ENCODE measurements around the gene NKX6-2.
"Not testable (repeated sequence)": the region's sequence is repeated elsewhere in the genome, so short reads cannot be mapped to it uniquely, and the experiment has no call there.

Gene NKX6-2

DNA sequence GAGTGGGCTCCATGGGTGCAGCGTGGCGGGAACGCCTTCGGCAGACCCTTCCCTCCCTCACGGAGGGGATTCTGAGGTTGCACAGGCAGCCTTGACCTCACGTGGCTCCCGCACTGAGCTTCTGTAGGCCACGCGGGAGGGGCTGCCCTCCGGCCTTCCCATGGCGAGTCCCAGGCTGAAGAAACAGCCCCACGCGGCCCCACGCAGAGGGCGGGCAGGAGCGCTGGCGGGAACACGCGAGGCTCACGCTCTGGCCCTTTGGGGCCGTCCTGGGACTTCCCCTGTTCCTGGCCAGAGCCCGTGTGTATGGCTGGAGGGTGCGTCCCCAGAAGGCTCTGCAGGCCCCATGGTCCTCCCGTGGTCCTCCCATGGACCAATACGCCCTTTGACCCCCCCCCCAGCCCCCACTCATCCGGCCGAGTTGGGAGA, 21.7 kb upstream of the NKX6-2 start:
- H3K36me3 Mint-ChIP-seq: no peaks in the 10 kb centered on the region
- DNase-seq: no peak
- H3K4me1 Mint-ChIP-seq: no peaks in the 10 kb centered on the region
- H3K27ac Mint-ChIP-seq: no peak overlapping the region
- H3K9me3 Mint-ChIP-seq: no peaks in the 10 kb centered on the region
- H3K27me3 Mint-ChIP-seq: peaks cover 12 to 21% of the 10 kb centered on the region in 2 donors
- no peak overlapping the region for H3K4me3 Mint-ChIP-seq
- no peak for ATAC-seq (replicated peaks)

DNA sequence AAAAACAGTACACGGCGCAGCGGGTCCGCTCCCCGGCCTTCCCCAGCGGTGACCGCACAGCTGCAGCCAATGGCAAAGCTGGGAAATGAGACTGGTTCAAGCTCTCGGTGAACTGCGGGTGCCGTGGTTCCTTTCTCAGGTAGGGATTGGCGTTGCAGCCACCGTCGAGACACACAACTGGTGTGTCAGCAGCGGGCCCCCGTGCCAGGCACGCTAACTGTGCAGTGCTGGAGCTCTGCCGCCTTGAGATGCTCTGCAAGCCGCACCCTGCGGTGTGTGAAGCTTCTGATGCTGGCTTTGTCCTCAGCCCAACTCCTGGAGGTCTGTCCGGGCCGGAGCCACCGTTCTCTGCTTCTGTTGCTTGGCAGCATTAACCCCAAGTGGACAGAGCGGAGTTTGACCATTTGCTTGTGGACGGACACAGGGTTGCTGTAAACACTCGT, 20.6 kb upstream of the NKX6-2 start:
- Mint-ChIP-seq H3K9me3 (no peaks in the 10 kb centered on the region), H3K4me3 (no peak overlapping the region), H3K27me3 (peaks cover 12 to 21% of the 10 kb centered on the region in 2 donors), H3K4me1 (no peaks in the 10 kb centered on the region), H3K36me3 (no peaks in the 10 kb centered on the region), H3K27ac (no peak overlapping the region)
- ATAC-seq (replicated peaks) (no peak), DNase-seq (no peak)

DNA sequence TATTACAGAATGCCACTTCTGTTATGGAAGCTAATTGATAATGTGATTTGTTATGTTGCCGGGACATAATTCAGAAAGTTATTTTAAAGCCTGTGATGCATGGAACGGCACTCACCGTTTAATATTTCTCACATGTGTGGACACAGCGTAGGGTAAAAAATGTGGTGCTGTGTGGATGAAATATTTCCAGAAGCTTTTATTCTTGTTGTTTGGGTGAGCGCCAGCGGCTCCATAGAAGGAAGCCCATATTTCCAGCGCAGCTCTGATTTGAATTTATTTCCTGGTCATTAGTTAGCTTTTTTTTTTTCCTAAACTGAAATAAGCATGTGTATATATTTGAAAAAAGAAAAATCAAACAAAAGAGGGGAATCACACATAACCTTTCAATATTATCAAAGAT, 20.2 kb upstream of the NKX6-2 start:
- no peak overlapping the region for H3K27ac Mint-ChIP-seq
- H3K4me3 Mint-ChIP-seq: no peak overlapping the region
- peaks cover 12 to 21% of the 10 kb centered on the region in 2 donors for H3K27me3 Mint-ChIP-seq
- H3K9me3 Mint-ChIP-seq: no peaks in the 10 kb centered on the region
- DNase-seq: no peak
- H3K36me3 Mint-ChIP-seq: no peaks in the 10 kb centered on the region
- ATAC-seq (replicated peaks): no peak
- no peaks in the 10 kb centered on the region for H3K4me1 Mint-ChIP-seq

DNA sequence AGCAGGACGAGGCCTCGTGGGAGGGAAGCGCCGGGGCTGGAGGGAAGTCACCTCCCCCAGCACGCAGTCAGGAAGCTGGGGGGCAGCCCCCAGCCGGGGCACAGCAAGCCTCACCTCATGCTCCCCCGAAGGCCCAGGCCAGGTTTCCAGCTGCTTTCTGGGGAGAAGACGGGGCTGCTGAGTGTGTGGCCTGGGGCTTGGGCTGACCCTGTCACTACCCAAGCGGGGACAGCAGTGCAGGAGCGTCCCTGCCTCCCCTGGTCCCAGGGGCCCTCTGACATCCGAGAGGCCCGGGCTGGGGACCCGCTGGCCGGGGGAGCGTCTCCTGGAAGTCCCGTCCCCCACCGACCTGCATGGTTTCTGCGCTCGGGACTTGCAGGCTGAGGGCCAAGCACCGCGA, 19.7 kb upstream of the NKX6-2 start:
- H3K27ac Mint-ChIP-seq: no peak overlapping the region
- peaks cover 8 to 17% of the 10 kb centered on the region in 2 donors for H3K27me3 Mint-ChIP-seq
- DNase-seq: no peak
- H3K4me3 Mint-ChIP-seq: no peak overlapping the region
- no peaks in the 10 kb centered on the region for H3K4me1 Mint-ChIP-seq
- no peak for ATAC-seq (replicated peaks)
- H3K9me3 Mint-ChIP-seq: no peaks in the 10 kb centered on the region
- no peaks in the 10 kb centered on the region for H3K36me3 Mint-ChIP-seq

DNA sequence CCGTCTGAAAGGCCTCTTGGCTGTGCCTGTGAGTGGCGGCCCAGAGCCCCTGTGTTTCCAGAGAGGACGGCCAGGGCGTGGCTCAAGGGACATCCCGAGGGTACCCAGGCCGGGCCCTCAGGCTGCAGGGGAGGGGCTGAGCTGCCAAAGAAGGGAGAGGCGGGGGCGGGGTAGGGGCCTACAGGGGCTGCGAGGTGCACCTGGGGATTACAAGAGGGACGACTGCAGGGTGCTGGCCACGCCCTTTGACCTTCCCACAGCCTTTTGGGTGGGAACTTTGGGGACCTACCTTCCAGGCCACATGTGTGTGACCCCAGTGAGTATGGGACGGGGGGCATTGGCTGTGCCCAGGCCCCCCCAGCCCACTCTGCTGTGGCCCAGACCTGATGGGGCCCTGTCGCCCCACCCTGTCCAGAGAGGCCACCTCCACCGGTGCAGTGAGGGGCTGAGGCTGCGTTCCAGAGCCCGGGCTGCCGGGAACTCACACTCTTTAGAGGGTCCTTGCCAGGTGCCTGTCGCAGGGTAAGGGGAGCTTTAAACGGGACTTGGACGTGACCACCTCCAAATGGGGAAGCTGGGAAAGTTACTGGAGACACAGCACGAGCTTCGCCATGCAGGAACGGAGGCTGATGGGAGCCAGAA, 19.0 kb upstream of the NKX6-2 start:
- ATAC-seq (replicated peaks) (no peak), DNase-seq (no peak)
- no peaks in the 10 kb centered on the region for H3K4me1 Mint-ChIP-seq
- no peak overlapping the region for H3K27ac Mint-ChIP-seq
- H3K9me3 Mint-ChIP-seq: no peaks in the 10 kb centered on the region
- no peak overlapping the region for H3K4me3 Mint-ChIP-seq
- H3K36me3 Mint-ChIP-seq: no peaks in the 10 kb centered on the region
- H3K27me3 Mint-ChIP-seq: peaks cover 3 to 10% of the 10 kb centered on the region in 2 donors

DNA sequence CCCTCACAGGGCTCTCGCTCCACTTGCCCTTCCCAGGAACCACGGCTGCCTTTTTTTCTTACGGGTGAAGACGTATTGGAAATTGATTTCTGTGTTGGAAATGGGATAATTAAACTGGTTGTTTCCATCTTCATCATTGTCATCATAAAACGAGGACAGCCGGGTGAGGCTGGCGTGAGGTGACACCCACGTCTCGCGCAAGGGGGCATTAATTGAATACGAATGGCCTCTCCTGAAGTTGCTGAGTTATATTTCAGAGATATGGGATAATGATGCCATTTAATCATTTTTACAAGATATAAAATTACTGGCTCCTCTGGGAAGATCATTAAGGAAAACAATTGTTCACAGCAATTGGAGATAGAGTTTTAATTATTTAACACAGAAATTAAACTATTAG, 18.3 kb upstream of the NKX6-2 start:
- Mint-ChIP-seq H3K9me3 (no peaks in the 10 kb centered on the region), H3K27me3 (peaks cover 0 to 4% of the 10 kb centered on the region in 2 donors), H3K4me1 (no peaks in the 10 kb centered on the region), H3K36me3 (no peaks in the 10 kb centered on the region), H3K27ac (no peak overlapping the region), H3K4me3 (no peak overlapping the region)
- DNase-seq: no peak
- ATAC-seq (replicated peaks): no peak

DNA sequence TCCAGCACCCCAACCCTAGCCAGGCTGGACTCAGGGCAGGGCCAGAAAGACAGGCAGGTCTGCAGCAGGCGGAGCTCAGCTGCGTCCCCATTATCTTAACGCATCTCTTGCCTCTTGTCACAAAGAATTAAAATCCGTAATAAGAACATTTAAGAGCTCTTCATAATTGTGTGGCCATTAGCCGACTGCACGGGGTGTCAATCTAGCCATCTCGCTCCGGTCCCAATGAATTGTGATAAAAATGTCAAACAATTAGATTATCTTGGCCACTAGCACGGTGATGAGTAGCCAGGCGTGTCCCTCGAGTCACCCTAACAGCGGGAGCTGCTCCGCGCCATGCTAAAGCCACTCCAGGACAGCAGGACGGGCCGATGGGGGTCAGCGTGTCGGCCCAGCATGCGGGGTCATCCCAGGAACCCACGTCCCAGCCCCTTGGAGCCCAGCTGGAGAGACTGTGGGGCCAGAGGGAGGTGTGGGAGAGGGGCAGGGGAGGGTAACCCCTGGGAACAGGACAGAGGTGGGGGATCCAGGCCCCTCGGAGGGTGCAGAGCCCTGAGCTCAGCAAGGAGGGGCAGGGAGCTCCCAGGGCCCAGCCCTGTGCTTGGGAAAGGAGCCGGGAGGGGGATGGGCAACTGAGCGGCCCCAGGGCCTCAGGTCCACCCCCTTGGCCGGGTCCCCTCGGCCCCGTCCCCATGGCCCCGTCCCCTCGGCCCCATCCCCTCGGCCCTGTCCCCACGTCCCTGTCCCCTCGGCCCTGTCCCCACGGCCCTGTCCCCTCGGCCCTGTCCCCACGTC, 17.7 kb upstream of the NKX6-2 start:
- no peak overlapping the region for H3K4me3 Mint-ChIP-seq
- H3K36me3 Mint-ChIP-seq: no peaks in the 10 kb centered on the region
- ATAC-seq (replicated peaks): no peak
- no peaks in the 10 kb centered on the region for H3K9me3 Mint-ChIP-seq
- H3K4me1 Mint-ChIP-seq: no peaks in the 10 kb centered on the region
- DNase-seq: no peak
- no peaks in the 10 kb centered on the region for H3K27me3 Mint-ChIP-seq
- no peak overlapping the region for H3K27ac Mint-ChIP-seq

DNA sequence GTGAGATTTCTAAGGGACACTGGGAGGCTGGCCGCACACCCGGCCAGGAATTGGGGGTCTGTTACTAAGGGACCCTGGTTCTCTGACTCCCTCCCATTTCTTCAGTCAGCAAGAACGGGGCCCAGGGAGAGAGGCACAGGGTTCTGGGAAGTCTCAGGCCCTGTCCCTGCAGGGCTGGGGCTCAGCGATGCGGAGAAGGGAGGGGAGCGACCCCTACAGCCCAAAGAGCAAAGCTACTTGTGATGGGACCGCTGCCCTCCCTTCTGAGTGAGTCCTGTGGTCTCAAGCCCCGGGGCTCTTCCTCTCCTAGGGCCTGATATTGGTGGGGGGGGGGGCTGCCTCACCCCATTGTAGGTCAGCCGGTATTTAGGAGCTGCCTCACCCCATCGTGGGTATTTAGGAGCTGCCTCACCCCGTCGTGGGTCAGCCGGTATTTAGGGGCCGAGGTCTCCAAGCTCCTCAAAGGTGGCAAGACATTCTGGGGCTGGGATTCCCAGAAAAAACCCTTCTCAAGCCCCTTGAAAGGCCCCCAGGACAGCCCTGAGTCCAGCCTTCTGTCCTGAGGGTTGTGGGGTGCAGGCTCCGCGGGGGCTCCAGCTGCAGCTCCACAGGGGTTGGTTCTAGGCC, 16.9 kb upstream of the NKX6-2 start:
- Mint-ChIP-seq H3K9me3 (no peaks in the 10 kb centered on the region), H3K36me3 (no peaks in the 10 kb centered on the region), H3K4me3 (no peak overlapping the region), H3K4me1 (no peaks in the 10 kb centered on the region), H3K27me3 (no peaks in the 10 kb centered on the region), H3K27ac (no peak overlapping the region)
- no peak for ATAC-seq (replicated peaks)
- DNase-seq: no peak

DNA sequence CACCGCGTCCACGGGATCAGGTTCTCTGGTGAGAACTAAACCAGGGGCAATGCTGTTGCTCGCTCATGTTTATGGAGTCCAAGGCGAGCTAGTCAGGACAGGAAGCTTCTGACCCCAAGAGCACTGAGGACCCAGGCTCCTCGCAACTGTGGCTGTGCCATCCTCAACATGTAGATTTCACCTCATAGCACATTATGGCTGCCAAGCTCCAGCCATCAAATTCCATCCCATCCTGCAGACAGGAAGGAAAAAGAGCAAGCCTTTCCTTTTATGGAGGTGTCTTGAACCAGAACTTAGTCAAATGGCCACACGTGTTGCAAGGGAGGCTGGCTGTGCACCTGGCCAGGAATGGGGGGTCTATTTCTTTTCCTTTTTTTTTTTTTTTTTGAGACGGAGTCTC, 16.1 kb upstream of the NKX6-2 start:
- Mint-ChIP-seq H3K36me3 (no peaks in the 10 kb centered on the region), H3K4me3 (no peak overlapping the region), H3K4me1 (no peaks in the 10 kb centered on the region), H3K27me3 (no peaks in the 10 kb centered on the region), H3K27ac (no peak overlapping the region), H3K9me3 (no peaks in the 10 kb centered on the region)
- no peak for ATAC-seq (replicated peaks)
- no peak for DNase-seq

DNA sequence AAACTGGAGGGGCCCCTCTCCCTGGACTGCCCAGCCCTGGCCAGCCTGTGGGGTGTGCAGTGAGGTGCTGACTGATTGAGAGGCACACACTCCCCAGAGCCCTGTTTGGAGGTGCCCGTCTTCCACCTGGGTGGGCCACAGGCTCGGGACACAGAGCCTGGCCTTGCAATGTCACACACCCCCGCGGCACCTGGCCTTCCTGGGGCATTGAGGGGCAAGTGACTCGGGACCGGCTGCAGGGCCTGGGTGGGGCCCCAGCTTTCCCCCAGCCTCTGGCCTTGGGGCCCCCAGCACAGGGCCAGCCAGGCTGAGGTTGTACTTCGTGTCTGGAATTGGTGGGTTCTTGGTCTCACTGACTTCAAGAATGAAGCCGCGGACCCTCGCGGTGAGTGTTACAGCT, 13.9 kb upstream of the NKX6-2 start:
- no peak for ATAC-seq (replicated peaks)
- H3K4me3 Mint-ChIP-seq: no peak overlapping the region

DNA sequence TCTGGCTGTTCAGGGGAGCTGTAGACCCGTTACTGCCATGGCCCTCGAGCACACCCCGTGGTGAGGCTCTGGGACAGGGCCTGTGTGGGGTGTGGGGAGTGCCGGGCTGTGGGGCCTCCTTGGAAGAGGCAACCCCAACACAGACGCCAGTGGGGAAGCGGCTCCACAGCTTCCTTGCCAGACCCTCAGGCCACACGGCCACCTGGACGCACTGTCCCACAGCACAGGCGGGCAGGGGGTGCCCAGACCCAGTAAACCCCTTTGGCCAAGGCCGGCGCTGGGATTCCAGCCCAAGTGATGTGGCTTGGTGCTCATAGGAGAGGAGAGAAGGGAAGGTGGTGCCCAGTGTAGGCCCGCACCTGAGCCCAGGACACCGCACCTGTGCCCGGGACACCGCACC, 12.9 kb upstream of the NKX6-2 start:
- no peak overlapping the region for H3K4me3 Mint-ChIP-seq
- H3K9me3 Mint-ChIP-seq: no peaks in the 10 kb centered on the region
- ATAC-seq (replicated peaks) (no peak), DNase-seq (no peak)
- no peak overlapping the region for H3K27ac Mint-ChIP-seq
- peaks cover 0 to 14% of the 10 kb centered on the region in 2 donors for H3K27me3 Mint-ChIP-seq
- H3K36me3 Mint-ChIP-seq: no peaks in the 10 kb centered on the region
- no peaks in the 10 kb centered on the region for H3K4me1 Mint-ChIP-seq

More for the DNA sequence above, 13.9 kb upstream of the NKX6-2 start:
- no peaks in the 10 kb centered on the region for H3K9me3 Mint-ChIP-seq
- H3K27me3 Mint-ChIP-seq: peaks cover 0 to 4% of the 10 kb centered on the region in 2 donors
- no peaks in the 10 kb centered on the region for H3K36me3 Mint-ChIP-seq
- no peak for DNase-seq
- H3K4me1 Mint-ChIP-seq: no peaks in the 10 kb centered on the region
- H3K27ac Mint-ChIP-seq: no peak overlapping the region

DNA sequence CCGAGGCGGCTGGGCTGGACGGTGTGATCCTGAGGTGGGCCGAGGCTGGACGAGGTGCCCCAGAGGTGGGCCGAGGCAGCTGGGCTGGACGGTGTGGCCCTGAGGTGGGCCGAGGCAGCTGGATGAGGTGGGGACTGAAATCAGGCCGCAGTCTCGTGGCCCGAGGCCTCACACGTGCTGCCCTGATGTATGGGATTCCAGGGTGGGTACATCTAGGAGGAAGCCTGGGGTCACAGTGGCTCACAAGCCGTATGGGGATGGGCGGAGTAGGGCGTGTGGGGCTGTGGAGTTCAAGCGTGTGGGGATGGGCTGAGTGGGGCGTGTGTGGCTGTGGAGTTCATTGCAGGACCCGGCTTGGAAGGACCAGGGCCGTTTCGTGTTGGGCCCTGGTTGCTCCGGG, 12.5 kb upstream of the NKX6-2 start:
- Mint-ChIP-seq H3K4me1 (no peaks in the 10 kb centered on the region), H3K27me3 (peaks cover 0 to 19% of the 10 kb centered on the region in 2 donors), H3K9me3 (no peaks in the 10 kb centered on the region), H3K27ac (no peak overlapping the region), H3K4me3 (no peak overlapping the region), H3K36me3 (no peaks in the 10 kb centered on the region)
- ATAC-seq (replicated peaks) (no peak), DNase-seq (no peak)

DNA sequence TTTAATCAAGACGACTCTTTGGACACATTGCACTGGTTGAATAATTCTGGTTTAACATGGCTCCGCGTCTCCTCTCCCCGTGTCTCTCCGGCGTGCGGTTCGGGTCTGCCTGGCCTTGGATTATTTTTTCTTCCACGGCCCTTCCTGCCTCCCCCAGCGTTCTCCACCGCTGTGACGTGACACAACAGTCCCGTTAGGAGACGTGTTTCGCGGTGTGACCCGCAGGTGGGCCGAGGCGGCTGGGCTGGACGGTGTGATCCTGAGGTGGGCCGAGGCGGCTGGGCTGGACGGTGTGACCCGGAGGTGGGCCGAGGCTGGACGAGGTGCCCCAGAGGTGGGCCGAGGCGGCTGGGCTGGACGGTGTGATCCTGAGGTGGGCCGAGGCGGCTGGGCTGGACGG, 12.0 kb upstream of the NKX6-2 start:
- H3K27me3 Mint-ChIP-seq: peaks cover 3 to 23% of the 10 kb centered on the region in 2 donors
- ATAC-seq (replicated peaks); H3K9me3 Mint-ChIP-seq; H3K36me3 Mint-ChIP-seq; H3K4me1 Mint-ChIP-seq; H3K27ac Mint-ChIP-seq; DNase-seq; H3K4me3 Mint-ChIP-seq: not testable (repeated sequence)

DNA sequence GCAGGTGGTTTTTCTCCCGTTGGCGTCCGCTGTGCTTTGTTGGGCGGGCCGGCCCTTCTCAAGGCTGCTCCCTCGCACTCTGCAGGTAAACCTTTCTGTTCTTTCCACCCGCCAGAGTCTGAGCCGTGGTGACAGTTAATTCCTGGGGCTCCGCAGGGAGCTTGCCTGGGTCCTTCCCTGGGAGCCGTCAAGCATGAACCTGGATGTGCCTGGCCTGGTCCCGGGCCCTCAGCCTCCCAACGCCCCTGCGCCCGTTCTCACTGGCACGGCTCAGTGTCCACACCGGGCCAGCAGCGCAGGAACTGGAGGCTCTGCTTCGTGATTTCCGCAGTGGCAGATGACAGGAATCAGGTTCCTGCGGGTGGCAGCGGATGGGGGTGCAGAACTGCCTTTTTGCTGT, 10.9 kb upstream of the NKX6-2 start:
- H3K27ac Mint-ChIP-seq: no peak overlapping the region
- H3K4me1 Mint-ChIP-seq: no peaks in the 10 kb centered on the region
- H3K36me3 Mint-ChIP-seq: no peaks in the 10 kb centered on the region
- DNase-seq (no peak), ATAC-seq (replicated peaks) (no peak)
- no peaks in the 10 kb centered on the region for H3K9me3 Mint-ChIP-seq
- H3K27me3 Mint-ChIP-seq: peaks cover 4 to 27% of the 10 kb centered on the region in 2 donors
- H3K4me3 Mint-ChIP-seq: no peak overlapping the region
